Astrocyte of the hippocampus (primary cell): ENCODE data around the gene CD34.
"Not testable (repeated sequence)": the region's sequence is repeated elsewhere in the genome, so short reads cannot be mapped to it uniquely, and the experiment has no call there.

Experiments used
- DNase-seq: peaks from one replicate; pipeline ENCODE4 v3.0.0; 2011; ENCODE audit warnings: low read depth, low spot score

The CD34 gene

DNA sequence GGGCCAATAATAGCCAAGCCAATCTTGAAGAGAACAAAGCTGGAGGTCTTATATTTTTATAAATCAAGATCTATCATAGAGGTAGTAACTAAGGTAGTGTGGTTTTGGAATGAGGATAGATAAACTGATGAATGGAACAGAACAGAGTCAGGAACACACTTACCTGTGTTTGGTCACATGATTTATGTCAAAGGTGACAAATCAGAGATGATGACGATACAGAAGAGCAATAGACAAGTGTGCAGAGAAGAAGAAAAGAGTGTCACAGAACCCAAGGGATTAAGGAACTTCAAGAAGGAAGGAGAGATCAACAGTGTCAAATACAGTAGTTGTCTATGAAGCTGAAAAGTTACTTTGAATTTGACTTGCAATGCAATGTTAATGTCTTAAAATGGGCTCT lies 16.1 kb upstream of the CD34 start:
- DNase-seq, result no peak

DNA sequence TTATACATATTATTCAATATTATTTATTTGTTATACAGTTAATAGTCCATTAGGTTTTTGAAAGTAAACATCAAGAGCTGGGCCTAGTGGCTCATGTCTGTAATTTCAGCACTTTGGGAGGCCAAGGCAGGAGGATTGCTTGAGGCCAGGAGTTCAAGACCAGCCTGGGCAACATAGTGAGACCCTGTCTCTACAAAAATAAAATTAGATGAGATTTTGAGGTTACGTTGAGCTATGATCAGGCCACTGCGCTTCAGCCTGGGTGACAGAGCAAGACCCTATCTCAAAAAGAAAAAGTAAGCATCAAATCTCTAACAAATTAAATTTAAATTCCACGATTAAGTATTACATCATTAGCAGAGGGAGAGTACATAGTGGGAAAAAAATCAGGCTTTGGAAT lies 15.0 kb upstream of the CD34 start:
- DNase-seq, result not testable (repeated sequence)

DNA sequence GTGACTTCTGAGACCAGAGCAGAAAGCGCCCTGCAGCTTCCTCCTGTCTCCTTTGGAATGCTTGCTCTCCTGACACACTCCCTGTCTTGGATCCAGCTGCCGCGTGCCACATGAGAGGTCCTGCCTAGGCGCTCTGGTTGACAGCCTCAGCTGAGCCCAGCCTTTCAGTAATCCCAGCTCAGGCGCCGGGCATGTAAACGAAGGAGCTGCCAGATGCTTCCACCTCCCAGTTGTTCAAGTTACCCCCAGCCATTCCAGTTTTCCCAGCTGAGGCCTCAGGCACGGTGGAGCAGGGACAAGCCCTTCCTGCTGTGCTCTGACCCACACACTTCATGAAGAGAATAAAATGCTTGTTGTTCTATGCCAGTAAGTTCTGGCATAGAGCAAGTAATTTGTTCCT lies 14.3 kb upstream of the CD34 start:
- peak; percentile 42 for DNase-seq

DNA sequence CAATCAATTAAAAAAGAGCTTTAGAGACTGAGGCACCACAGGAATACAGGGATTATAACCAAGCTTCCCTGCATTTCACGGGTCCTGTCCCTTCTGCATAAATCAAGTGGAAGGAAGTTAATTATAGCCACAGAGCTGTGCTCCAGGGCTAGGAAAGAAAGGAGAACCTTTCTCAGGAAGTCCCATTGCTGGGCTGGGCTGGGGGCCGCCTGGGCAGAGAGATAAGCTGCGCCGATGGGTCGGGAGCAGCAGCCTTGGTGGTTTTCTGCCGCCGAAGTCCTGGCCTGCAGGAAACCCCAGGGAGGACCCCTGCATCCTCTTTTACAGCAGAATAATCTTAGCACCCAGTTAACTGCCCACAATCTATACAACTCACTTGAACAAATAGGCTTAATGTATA lies 12.6 kb upstream of the CD34 start:
- no peak for DNase-seq

DNA sequence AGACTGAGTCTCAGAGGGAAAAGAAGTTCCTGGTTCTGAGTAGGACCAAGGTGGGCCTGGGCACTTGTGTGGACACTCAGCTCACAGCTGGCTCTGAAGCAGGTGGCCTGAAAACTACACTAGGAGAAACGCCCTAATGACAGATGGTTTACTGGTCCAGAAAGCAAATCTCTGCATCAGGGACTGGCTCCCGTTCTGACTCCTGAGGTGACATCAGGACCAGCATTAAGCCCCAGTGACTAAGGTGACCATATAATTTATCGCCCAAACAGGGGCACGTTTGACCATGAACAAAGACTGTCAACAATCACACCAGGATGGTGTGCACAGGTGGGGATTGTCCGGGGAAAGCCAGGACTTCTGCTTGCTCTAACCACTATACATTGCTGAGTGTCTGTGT lies 12.2 kb upstream of the CD34 start:
- no peak for DNase-seq

DNA sequence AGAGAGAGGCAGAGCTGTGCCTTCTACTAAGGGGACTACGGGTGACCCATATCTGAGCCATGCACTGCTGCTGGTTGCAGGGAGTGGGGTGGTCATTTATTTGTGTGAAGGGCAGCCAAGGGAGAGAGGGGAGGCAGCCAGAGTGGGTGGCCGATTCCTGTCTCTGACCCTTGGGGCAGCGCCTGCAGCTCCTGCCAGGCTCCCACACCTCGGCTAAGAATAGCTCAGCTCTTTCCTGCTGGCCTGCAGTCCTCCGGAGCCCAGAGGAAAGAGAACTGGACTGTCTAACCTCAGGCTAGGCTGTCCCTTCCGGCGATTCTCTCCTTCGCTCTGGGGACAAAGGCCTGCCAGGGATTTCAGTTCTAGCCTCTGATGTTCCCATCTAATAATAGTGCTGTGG lies 11.6 kb upstream of the CD34 start:
- no peak for DNase-seq

DNA sequence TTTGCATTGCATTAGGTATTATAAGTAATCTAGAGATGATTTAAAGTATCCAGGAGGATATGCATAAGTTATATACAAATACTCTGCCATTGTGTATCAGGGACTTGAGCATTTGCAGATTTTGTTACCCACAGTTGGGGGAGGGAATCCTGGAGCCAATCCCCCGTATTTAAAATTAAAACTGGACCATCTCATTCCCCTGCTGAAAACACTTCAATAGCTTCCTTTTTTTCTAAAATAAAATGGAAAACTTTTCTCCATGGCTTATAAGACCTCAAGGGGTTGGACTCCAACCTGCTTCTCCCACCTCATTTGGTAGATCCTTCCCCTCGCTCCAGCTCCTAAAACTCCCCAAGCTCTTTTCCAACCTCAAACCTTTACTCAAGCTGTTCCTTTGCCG lies 10.4 kb upstream of the CD34 start:
- no peak for DNase-seq

DNA sequence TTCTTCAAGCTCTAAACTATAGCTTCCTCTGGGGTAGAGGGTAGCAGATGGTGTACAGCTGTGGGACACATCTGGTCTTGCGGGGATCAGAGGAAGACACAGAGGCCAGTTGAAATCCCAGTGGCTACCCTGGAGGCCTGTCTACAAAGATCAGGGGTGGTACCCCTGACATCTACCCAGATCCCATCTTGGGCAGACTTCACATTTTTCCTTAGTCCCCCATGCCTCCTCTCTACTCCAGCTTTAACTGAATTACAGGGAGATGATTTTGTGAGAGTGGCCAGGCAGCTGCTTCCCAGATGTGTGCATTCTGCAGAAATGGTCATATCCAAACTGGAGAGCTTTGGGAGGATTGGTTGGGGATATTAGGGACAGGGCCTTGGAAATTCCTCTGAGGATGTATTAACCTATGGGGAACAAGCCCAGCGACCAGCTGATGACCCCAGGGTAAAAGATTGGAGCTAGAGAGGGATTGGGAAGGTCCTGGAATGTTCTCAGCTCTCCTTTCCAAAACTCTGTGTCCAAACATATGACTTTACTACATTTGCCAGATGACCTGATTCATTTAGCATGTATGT lies 9.6 kb upstream of the CD34 start:
- no peak for DNase-seq

DNA sequence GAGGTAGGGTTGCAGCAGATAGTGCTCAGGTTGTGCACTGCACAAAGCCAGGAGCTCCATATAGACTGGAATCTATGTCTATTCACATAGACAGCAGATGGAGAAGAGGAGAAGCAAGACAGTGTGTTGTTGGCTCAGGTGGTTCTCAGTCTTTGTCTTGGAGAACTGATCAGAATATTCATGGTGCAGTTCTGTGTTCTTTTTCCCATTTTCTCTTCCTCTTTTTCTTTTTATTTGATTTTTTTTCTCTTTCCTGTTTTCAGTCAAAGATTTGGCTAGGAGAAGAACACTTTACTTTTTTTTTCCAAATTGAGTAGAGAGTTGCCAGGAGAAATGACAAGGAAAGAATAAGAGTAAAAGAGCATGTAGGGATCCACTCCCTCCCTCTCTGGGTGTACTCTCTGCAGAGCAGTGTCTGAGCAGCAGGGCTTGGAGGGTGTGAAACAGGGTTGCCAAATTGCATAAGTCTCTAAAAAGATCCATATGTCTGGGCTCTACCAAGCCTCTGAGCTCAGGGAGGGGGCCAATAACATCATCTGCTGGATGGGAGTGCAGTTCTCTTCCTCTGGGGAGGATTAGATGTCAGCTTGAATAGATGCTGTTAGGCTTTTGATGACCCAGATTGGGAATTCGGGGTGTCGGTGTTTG lies 8.7 kb upstream of the CD34 start:
- DNase-seq, result no peak

DNA sequence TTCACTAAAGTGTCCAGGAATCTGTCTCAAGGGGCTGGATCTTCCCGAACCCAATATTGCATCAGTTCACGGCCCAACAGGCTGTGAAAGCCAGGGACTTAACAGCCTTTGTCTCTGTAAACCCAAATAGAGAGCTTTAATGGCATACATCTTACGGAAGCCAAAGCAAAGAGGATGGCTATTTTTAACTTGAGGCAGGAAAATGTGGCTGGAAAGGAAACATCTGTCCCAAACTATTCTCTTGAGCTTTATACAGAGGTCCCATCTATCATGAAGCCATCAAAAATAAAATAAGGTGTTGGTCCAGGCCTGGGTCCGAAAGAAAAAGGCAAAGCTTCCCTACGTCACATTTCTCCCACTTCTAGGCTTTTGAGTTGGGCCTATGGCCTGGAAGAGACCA lies 7.7 kb upstream of the CD34 start:
- no peak for DNase-seq

DNA sequence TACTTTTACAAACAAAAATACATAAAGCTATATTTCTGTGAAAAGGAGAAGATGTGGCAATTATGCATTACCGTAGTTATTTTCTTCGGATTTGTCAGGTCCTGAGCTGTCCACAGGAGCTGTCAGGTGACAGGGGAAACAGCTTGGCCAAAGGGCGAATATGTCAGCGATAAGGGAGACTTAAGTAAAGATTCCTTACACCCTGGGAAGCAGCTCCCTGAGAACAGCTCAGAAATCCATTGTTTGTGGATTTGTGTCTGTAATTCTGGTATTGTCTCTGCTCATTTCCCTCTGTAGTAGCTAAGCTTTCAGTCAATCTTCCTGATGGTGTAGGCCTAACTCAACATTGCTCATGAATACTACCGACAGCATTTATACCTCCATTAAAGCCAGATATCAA lies 7.1 kb upstream of the CD34 start:
- no peak for DNase-seq

DNA sequence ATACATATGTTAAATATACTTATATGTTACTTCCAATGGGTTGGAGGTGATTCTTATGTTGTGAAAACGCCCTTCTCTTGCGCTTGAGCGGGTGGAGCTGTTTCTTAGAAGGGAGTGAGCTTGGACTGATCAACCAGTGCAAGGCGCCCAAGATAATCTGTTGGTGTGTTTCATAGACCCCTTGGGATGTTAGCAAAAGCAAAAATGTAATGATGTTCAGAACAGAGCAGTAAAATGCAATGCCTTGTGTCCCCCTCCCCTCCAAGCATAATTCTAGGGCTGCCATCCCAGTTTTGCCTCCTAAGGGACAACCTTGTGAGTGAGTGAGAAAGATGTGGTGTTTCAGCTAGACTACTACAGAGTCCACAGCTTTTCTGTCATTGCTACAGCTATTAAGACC lies 6.2 kb upstream of the CD34 start:
- DNase-seq, result no peak

DNA sequence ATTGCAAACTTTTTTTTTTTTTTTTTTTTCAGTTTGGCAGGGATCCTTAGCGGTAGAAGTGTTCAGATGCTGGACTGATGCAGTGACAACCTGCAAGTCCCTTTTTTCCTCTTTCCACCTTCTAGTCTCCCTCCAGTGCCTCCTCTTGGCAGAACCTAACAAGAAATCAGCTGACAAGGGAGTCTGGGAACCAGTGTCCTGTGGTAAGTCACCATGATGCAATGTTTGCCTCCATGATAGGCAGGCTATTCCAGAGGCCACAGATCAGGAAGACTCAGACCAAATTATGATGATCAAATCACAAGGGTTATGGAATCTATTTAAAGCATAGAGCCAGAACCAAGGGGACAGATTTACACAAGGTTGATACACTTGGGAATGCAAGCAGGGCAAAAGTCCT lies 3.0 kb upstream of the CD34 start:
- DNase-seq, result no peak

DNA sequence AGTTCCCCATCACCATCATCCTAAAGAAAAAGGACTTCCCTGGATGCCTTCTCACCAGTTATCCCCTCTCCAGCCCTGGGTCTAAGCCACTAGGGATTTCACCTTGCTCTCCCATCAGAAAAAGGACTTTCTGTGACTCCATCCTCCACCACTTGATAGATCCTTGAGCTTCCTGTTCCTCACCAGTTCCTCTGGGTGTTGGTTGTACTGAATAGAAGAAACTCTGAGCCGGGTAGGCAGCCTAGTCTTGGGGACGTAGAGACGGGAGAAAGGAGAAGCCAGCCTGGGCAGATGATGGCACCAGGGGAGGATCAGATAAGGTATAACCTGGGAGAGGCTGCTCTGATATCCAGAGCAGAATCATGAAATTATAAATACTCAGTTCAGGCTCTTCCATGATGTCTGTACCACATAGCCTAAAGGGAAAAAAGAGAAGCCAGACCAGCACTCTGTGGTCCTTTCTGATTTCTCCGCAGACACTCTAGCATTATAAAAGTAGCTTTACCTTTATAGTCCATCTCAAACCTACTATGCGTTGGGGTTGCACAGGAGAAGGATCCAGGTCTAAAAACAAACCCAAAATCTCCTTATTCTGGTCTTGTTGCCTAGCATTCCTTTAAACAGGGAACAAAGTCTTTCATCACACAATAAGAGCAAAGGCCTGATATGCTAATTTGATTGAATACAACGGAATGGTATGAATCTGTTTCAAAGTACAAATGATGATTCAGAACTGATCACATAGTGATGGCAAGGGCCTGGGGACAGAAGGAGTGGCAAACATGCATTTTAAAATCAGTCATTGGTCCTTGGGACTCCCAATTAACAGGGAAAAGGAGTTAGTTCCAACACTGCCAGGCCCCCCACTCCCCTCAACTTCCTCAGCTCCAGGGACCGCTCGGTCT lies 1.2 kb upstream of the CD34 start:
- peak; percentile 44 for DNase-seq

DNA sequence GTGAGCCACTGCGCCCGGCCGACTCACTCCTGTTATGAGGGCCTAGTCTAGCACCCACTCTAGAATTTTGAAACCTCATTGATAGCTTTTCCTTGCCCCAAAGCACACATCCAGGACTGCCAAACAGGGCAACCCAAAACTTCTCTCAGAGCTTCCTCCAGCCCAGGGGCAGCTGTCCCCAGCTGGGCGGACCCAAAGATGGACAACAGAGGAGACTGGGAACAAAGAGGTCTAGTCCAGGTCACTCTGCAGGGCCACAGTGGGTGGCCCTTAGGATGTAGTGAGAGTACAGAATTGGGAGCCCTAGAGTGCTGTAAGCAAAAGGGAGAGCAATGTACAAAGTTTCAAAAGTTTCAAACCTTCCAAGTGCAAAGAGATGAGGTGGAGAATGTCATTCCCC lies 1.2 kb downstream of the CD34 start:
- no peak for DNase-seq

DNA sequence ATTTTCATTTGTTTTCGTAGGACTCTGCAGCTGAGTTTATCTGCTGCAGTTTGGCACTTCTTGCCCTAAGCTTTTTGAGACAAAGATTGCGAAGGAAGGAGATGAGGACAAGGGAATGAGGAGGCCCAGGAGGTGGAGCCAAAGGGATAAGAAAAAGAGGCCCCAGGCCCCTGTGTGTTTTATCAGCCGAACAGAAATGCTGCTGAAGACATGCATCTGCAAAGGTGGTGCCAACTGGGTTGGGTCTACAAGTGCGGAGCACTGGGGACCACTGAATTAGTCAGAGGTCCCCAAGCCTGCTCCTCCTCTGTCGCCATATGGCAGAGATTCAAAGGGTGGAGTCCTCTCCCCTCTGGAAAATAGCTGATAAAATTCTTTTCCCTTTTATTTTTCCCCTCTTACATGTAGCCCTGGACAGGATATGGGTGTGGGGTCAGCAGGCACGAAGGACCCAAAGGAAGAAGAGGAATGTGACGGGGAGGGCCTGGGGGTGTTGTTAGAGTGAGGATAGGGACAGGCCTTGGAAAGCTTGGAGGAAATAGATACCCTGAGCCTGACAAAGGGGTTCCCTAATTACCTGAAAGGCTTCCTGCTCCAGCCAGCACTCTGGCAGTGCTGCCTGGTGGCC lies 2.7 kb downstream of the CD34 start:
- DNase-seq, result no peak

DNA sequence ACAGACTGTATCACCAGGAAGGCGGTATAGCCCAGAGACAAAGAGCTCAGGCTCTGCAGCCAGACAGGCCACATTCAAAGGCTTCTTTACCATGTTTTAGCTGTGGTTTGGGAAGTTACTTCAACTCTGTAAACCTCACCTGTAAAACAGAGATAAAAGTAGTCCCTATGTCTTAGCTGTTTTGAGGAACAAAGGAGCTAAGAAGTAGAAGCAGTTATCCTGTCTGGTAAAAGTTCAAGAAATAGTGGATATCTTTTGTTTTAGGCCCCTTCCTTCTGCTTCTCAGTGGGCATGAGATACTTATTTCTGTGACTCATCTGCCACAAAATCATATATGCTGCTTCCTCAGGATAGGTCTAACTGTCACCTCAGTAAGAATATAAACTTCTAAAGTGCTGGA lies 6.5 kb downstream of the CD34 start:
- DNase-seq, result no peak

DNA sequence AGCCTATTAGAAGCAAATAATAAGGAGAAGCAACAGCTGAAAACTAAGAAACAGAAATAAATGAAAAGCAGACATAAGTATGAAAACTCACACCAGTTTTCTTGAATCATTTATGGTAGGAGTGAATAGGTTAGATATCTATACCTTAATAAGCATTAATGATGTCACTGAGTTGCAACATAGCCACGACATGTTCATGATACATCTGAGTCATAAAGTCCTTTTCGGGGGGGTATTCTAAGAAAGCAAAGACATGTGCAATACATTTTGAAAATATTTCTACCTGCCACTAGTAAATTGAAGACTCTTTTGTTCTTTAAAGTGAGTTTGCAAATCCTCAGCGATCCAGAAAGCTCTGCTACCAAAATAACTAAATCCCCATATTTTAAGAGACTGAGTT lies 7.2 kb downstream of the CD34 start:
- no peak for DNase-seq

DNA sequence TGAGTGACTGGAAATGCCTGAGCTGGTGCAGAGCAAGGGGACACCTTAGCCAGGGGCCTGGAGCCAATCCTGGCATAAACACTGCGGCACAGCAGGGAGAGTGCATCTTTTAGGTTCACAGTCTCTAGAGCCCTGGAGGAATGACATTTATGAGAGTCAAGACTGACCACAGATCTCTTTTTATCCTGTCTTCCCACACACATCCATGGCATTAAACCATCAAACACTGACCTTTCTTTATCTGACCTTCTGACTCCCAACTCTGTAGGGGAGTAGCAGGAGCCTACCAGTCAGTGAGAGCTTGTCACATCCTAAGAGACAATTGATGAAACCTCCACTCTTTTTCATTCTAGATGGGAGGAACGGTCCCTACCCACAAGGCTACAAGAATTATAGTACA lies 7.9 kb downstream of the CD34 start:
- DNase-seq, result no peak

DNA sequence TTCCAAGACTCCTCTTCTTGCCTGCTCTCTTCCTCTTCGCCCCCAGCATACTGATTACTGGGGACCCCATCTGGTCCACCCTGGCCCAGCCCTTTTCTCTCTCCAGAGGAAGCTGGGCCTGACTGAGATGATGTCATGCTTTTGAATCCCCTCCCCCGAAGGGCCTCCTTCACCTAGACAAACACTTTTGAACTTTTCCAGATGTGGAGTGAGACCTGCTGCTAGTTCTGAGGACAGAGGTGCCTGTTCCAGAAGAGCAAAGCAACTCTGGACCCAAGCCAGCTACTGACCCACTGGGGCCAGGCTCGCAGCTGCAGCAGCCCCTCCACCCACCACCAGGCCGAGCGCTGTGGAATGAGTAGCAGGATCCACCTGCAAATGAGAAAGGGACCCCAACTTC lies 8.4 kb downstream of the CD34 start:
- no peak for DNase-seq

DNA sequence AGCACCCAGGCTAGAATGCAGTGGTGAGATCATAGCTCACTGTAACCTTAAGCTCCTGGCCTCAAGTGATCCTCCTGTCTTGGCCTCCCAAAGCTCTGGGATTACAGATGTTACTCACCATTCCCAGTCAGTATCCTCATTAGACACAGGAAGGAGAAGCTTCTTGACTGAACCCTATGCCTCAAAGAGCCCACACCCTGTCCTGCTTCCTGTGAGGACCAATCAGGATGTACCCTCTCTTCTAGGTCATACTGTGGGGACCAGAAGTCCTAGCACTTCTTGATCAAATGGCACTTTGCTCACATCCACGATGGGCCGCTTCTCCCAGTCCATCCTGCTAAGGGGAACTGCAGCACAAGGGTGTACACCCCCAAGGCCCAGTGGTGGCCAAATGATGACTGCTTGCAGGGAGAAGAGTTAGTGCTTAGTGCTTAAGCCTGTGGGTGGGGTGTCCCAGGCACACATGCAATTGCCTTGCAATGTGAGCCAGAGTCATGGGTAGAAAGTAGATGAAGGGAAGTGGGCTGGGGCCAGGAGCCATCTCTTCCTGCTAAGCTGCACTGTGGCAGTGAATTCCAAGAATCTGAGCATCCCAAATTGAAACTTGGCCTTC lies 9.8 kb downstream of the CD34 start:
- DNase-seq, result no peak

DNA sequence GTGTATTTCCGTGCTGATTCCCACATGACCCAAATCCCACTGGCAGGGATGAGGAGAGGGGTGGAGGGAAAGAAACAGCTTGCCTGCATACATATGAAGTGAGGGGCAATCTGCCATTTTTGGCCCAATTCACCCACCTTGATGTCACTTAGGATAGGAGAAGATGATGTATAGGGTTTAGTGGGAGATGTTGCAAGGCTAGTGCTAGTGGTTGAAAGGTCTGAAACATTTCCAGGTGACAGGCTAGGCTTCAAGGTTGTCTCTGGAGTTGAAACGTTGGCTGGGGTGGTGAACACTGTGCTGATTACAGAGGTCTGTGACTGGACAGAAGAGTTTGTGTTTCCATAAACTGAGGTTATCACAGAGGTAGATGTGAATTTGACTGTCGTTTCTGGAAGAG lies 12.1 kb downstream of the CD34 start:
- DNase-seq, result no peak
